NB4 (cell line): ENCODE data around the gene CCND1.

Experiments
- DNase-seq: peaks from one replicate; pipeline ENCODE4 v3.0.0; 2010; ENCODE audit warnings: low read depth
- H3K4me3 ChIP-seq: one replicate; pipeline ENCODE4 v1.5.1; 2011; ENCODE audit warnings: mild to moderate bottlenecking, low read depth, low read length, moderate library complexity
- CTCF ChIP-seq: IDR thresholded peaks from one replicate; pipeline ENCODE4 v1.5.1; 2012; ENCODE audit warnings: low read depth, low read length
- MAX ChIP-seq: IDR thresholded peaks from 2 replicates; pipeline ENCODE4 v1.6.1; 2011; ENCODE audit warnings: low read depth, low read length
- MYC ChIP-seq: IDR thresholded peaks from 2 replicates; pipeline ENCODE4 v1.6.1; 2011; ENCODE audit warnings: low read depth, low read length
- POLR2A ChIP-seq: IDR thresholded peaks from 2 replicates; pipeline ENCODE4 v1.6.1; 2011; ENCODE audit warnings: mild to moderate bottlenecking; ENCODE audit not compliant: insufficient read length; ENCODE audit errors: extremely low read depth

The CCND1 gene

GRCh38 chr11:69650832-69651344 lies 9.9 kb downstream of the CCND1 start:
- TF ChIP-seq MAX (no peak), CTCF (no peak), MYC (no peak)
- DNase-seq = no peak
- no peak overlapping the region for H3K4me3 ChIP-seq

GRCh38 chr11:69651834-69652620 lies 11.1 kb downstream of the CCND1 start:
- no peak overlapping the region for H3K4me3 ChIP-seq
- no peak for DNase-seq
- no peak for TF ChIP-seq POLR2A
- TF ChIP-seq MYC = no peak
- no peak for TF ChIP-seq CTCF
- no peak for TF ChIP-seq MAX

- TF ChIP-seq POLR2A (no peak), MYC (no peak), MAX (no peak), CTCF (no peak)
- DNase-seq = no peak
- no peak overlapping the region for H3K4me3 ChIP-seq
Observed at GRCh38 chr11:69652999-69653398, 12.0 kb downstream of the CCND1 start.

- DNase-seq = no peak
- no peak overlapping the region for H3K4me3 ChIP-seq
- TF ChIP-seq POLR2A = no peak
- TF ChIP-seq MAX = no peak
- no peak for TF ChIP-seq CTCF
- TF ChIP-seq MYC = no peak
Observed at GRCh38 chr11:69653406-69653960, 12.5 kb downstream of the CCND1 start.

GRCh38 chr11:69654001-69654659 lies 13.2 kb downstream of the CCND1 start:
- no peak for DNase-seq
- H3K4me3 ChIP-seq = no peak overlapping the region
- TF ChIP-seq MYC (no peak), CTCF (no peak), MAX (no peak)
